Adrenal gland (tissue), 19 donors: ENCODE measurements around the gene PCP4. TPM values are rescaled to one million over a fixed set of nuclear protein-coding genes. Genes with fewer than 3 reads are reported as not detected.

Experiments used
- DNase-seq, 7 donors: peaks; one replicate each; pipeline ENCODE4 v3.0.0-alpha.2; 2019 to 2020
- H3K27ac ChIP-seq, 5 donors: fragments of 200-600 bp; sonication (generic) in 4 of 5; 1 replicate in 3 of 5; 2 replicates in 2 of 5; pipeline versions ENCODE4 v1.5.1 to v1.8.0; 2016 to 2020; ENCODE audit warnings: mild to moderate bottlenecking in 1 of 5
- H3K27me3 ChIP-seq: fragments of 200-600 bp; 2 replicates; pipeline ENCODE4 v1.8.0; 2021
- H3K36me3 ChIP-seq, 2 donors: fragments of 200-600 bp; replicated peaks in 1 of 2; 1 replicate in 1 of 2; 2 replicates in 1 of 2; pipeline versions ENCODE4 v1.5.1 to v1.8.0; 2018 to 2022
- H3K4me1 ChIP-seq, 2 donors: fragments of 200-600 bp; replicated peaks in 1 of 2; 1 replicate in 1 of 2; 2 replicates in 1 of 2; pipeline versions ENCODE4 v1.5.1 to v1.8.0; 2018 to 2021
- H3K4me3 ChIP-seq, 4 donors: fragments of 200-600 bp; sonication (generic) in 3 of 4; one replicate each; pipeline ENCODE4 v1.5.1; 2016 to 2018
- H3K9me3 ChIP-seq, 3 donors: fragments of 200-600 bp; sonication (generic) in 1 of 3; replicated peaks in 1 of 3; 1 replicate in 2 of 3; 2 replicates in 1 of 3; pipeline versions ENCODE4 v1.5.1 to v1.8.0; 2016 to 2021
- POLR2A ChIP-seq, 2 donors: fragments of 450-650 bp; IDR thresholded peaks; one replicate each; pipeline ENCODE4 v1.6.1; 2017; ENCODE audit warnings: antibody characterized with exemption in 2 of 2, mild to moderate bottlenecking in 2 of 2, moderate library complexity in 1 of 2
- WGBS, 4 donors: extraction: QIAGEN DNeasy Blood & Tissue Kit in 2 of 4; methylation state at CpG; one replicate each; pipeline versions ENCODE4 v1.1.5 to v1.1.7; 2013 to 2017; 5-methylcytosine and 5-hydroxymethylcytosine counted together
- intact Hi-C, 2 donors: fragments of 100-400 bp; cut with DNase I; formaldehyde crosslinking; loops; one replicate each; pipeline versions ENCODE4 v1.14.1 to v1.15.0; 2022 to 2023
- long read RNA-seq, 10 donors: library from polyadenylated mRNA in 3 of 10; unstranded in 2 of 10; stranded (forward) in 1 of 10; transcript quantifications; one replicate each; pipeline ENCODE4 v2.0.0 and lab custom pipeline, GENCODE V29; 2021 to 2026
- polyA plus RNA-seq, 3 donors: library from polyadenylated mRNA; stranded (reverse); fragments of 200-250 nt in 2 of 3; fragments of 350-450 nt in 1 of 3; fragmentation: Illumina TruSeq in 1 of 3; extraction: RNeasy Lipid Tissue Mini Kit (QIAGEN cat#74804) in 1 of 3; gene quantifications; one replicate each; pipeline ENCODE4 v1.2.3, GENCODE V29; 2013 to 2014
- total RNA-seq, 9 donors: library from RNA; depleted of rRNA in 4 of 9; stranded (reverse); fragments of >200 nt in 4 of 9; fragments of 120-200 nt in 1 of 9; fragmentation: NEBNext Ultra II Directional in 1 of 9; extraction: Animal tissue kit (Norgen Biotek cat#: 25700) in 1 of 9; gene quantifications; one replicate each; pipeline versions ENCODE4 v1.1.0 to v1.2.4, GENCODE V29; 2013 to 2023
- TF ChIP-seq, protein P1 (sequence below), 6 experiments: fragments of 450-650 bp in 4 of 6; fragments of 200-600 bp in 2 of 6; sonication (generic) in 1 of 6; IDR thresholded peaks; 1 replicate in 5 of 6; 2 replicates in 1 of 6; pipeline versions ENCODE4 v1.5.1 to v1.8.0; 2016 to 2021; ENCODE audit warnings: antibody characterized with exemption in 6 of 6, mild to moderate bottlenecking in 2 of 6, moderate library complexity in 1 of 6
- donor health status: healthy with polysubstance abuse.
- donor health status: Bipolar disorder and iron deficiency.
- donor health status: DM: yes; HTN: yes; CAD: no.
- donor health status: DM: no; HTN: no; CAD: no.
- donor health status: DM: no; HTN: no; CAD: no.
- donor health status: DM: yes; HTN: yes; CAD: no.

PCP4 gene
- total RNA-seq (10 to 100 TPM in 5 of 9 donors, 1 to 10 TPM in 3, under 1 TPM in 1; 1.00 to 35.8 (median 10.2) TPM), polyA plus RNA-seq (100 to 1,000 TPM in 1 of 3 donors, 10 to 100 TPM in 2; 22.9 to 118 (median 34.5) TPM)
- long read RNA-seq, donor 1: 0 reads
- long read RNA-seq, donor 2: 0 reads
- long read RNA-seq, donor 3: 0 reads
- long read RNA-seq, donor 4, partial matches to known transcripts: 1 of 5 reads
- long read RNA-seq, donor 4, other reads (novel, unspliced or antisense): 0 of 5 reads
- long read RNA-seq, donor 5, transcript PCP4-201 (3 exons, 660 nt): major isoform, 10 of 10 reads
- long read RNA-seq, donor 5, partial matches to known transcripts: 0 of 10 reads
- long read RNA-seq, donor 5, other reads (novel, unspliced or antisense): 0 of 10 reads
- long read RNA-seq, donor 6, transcript PCP4-201 (3 exons, 660 nt): major isoform, 31 of 32 reads
- long read RNA-seq, donor 6, partial matches to known transcripts: 0 of 32 reads
- long read RNA-seq, donor 6, other reads (novel, unspliced or antisense): 1 of 32 reads
- long read RNA-seq, donor 7: 0 reads
- long read RNA-seq, donor 8: 0 reads
- long read RNA-seq, donor 9: 0 reads
- long read RNA-seq, donor 10, partial matches to known transcripts: 0 of 2 reads
- long read RNA-seq, donor 10, other reads (novel, unspliced or antisense): 0 of 2 reads

DNA sequence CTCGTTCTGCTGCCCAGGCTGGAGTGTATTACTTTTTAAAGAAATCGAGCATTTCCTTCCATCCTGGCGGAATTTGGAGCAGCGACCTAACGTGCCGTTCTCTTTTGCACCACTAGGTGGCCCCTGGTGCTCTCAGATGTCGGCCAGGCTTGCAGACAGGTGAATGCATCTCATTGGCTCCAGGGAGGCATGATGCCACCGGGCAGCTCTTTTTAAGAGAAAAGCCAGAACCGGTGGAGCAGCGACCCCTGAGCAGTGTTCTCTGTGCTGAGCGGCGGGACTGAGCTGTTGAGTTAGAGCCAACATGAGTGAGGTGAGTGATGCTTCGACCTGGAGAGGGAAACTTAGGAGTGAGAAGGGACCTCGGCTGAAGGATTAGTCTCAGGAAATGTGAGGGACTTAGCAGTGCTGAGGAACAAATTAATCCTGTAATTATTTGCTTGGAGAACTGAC lies at the start of gene PCP4:
TSS of gene PCP4 (plus strand) at position 241 of the 453 bp plus-strand sequence. CDS start at position 305, 64 bp downstream.
- intact Hi-C loops: loop anchor here (5.0 to 10.0 kb wide), 2 partner anchors 255 to 258 kb away; no protein-coding TSS in a partner anchor
- WGBS, 4 donors: 9 to 17% (median 12%) methylated on average over 10 to 14 of the region's 14 CpGs
- Histone ChIP-seq H3K4me1 (no peaks in the 10 kb centered on the region), H3K27ac (no peak within 1 kb of the TSS), H3K36me3 (no peaks in the 10 kb centered on the region), H3K4me3 (no peak within 1 kb of the TSS), H3K27me3 (no peaks in the 10 kb centered on the region), H3K9me3 (no peaks in the 10 kb centered on the region)
- peak; percentile 49 to 90 (median 72) for DNase-seq
- peak in 1 of 2 donors; percentile 11 for TF ChIP-seq POLR2A (IDR thresholded peaks at IDR 0.05)
- TF ChIP-seq, protein P1, sequence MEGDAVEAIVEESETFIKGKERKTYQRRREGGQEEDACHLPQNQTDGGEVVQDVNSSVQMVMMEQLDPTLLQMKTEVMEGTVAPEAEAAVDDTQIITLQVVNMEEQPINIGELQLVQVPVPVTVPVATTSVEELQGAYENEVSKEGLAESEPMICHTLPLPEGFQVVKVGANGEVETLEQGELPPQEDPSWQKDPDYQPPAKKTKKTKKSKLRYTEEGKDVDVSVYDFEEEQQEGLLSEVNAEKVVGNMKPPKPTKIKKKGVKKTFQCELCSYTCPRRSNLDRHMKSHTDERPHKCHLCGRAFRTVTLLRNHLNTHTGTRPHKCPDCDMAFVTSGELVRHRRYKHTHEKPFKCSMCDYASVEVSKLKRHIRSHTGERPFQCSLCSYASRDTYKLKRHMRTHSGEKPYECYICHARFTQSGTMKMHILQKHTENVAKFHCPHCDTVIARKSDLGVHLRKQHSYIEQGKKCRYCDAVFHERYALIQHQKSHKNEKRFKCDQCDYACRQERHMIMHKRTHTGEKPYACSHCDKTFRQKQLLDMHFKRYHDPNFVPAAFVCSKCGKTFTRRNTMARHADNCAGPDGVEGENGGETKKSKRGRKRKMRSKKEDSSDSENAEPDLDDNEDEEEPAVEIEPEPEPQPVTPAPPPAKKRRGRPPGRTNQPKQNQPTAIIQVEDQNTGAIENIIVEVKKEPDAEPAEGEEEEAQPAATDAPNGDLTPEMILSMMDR (IDR thresholded peaks at IDR 0.05): peak; percentile 75 to 90 (median 84)

- H3K27me3 ChIP-seq: no peaks in the 10 kb centered on the region
- no peak overlapping the region for H3K4me3 ChIP-seq
- no peaks in the 10 kb centered on the region for H3K9me3 ChIP-seq
- no peaks in the 10 kb centered on the region for H3K36me3 ChIP-seq
- no peaks in the 10 kb centered on the region for H3K4me1 ChIP-seq
- no peak for DNase-seq
- TF ChIP-seq, protein P1 (IDR thresholded peaks at IDR 0.05): no peak
- TF ChIP-seq POLR2A (IDR thresholded peaks at IDR 0.05): no peak
- 70 to 78% (median 74%) methylated on average over 2 of the region's 2 CpGs for WGBS, 4 donors
- H3K27ac ChIP-seq: no peak overlapping the region
- intact Hi-C loops: no loop called here
These were observed 48.7 kb upstream of the PCP4 start for GRCh38 chr21:39818557-39818956.

GRCh38 chr21:39822042-39822441 lies 45.2 kb upstream of the PCP4 start:
- 86 to 95% (median 91%) methylated on average over 3 of the region's 3 CpGs for WGBS, 4 donors
- no peaks in the 10 kb centered on the region for H3K36me3 ChIP-seq

GRCh38 chr21:39825250-39825649 lies 42.0 kb upstream of the PCP4 start:
- no peak for TF ChIP-seq POLR2A (IDR thresholded peaks at IDR 0.05)
- TF ChIP-seq, protein P1 (IDR thresholded peaks at IDR 0.05): no peak
- no peaks in the 10 kb centered on the region for H3K4me1 ChIP-seq
- H3K36me3 ChIP-seq: no peaks in the 10 kb centered on the region
- 84 to 95% (median 88%) methylated on average over 1 of the region's 1 CpG for WGBS, 4 donors
- no peak overlapping the region for H3K4me3 ChIP-seq
- no peaks in the 10 kb centered on the region for H3K9me3 ChIP-seq
- intact Hi-C loops: no loop called here
- H3K27ac ChIP-seq: no peak overlapping the region
- DNase-seq: no peak
- H3K27me3 ChIP-seq: no peaks in the 10 kb centered on the region

More at GRCh38 chr21:39822042-39822441, 45.2 kb upstream of the PCP4 start:
- Histone ChIP-seq H3K27me3 (no peaks in the 10 kb centered on the region), H3K4me3 (no peak overlapping the region), H3K27ac (no peak overlapping the region), H3K9me3 (no peaks in the 10 kb centered on the region), H3K4me1 (no peaks in the 10 kb centered on the region)
- intact Hi-C loops: no loop called here
- no peak for DNase-seq
- TF ChIP-seq POLR2A (IDR thresholded peaks at IDR 0.05): no peak
- TF ChIP-seq, protein P1 (IDR thresholded peaks at IDR 0.05): no peak
